NT2/D1 (cell line): ENCODE results near the gene CCDC97.

Source experiments
- DNase-seq: peaks from one replicate; pipeline ENCODE4 v3.0.0-alpha.2; 2011; ENCODE audit warnings: low read depth, low spot score
- H3K27me3 ChIP-seq: 2 replicates; pipeline ENCODE4 v1.6.0; 2011; ENCODE audit warnings: mild to moderate bottlenecking; ENCODE audit not compliant: insufficient read length, insufficient read depth
- H3K36me3 ChIP-seq: 2 replicates; pipeline ENCODE4 v1.6.1; 2011; ENCODE audit warnings: mild to moderate bottlenecking, low read length, mixed read lengths; ENCODE audit not compliant: insufficient read depth, insufficient read length
- H3K4me1 ChIP-seq: 2 replicates; pipeline ENCODE4 v1.5.1; 2011; ENCODE audit not compliant: insufficient read depth, insufficient read length
- H3K4me3 ChIP-seq: 2 replicates; pipeline ENCODE4 v1.5.1; 2011; ENCODE audit warnings: low read depth; ENCODE audit not compliant: insufficient read length
- H3K9ac ChIP-seq: 2 replicates; pipeline ENCODE4 v1.6.0; 2011; ENCODE audit warnings: low read depth; ENCODE audit not compliant: insufficient read length
- H3K9me3 ChIP-seq: 2 replicates; pipeline ENCODE4 v1.5.1; 2011; ENCODE audit warnings: mild to moderate bottlenecking, low read length; ENCODE audit not compliant: insufficient read depth
- SUZ12 ChIP-seq: IDR thresholded peaks from 2 replicates; pipeline ENCODE4 v1.6.1; 2011; ENCODE audit not compliant: insufficient read length, insufficient read depth; ENCODE audit errors: extremely low read depth
- YY1 ChIP-seq: IDR thresholded peaks from 2 replicates; pipeline ENCODE4 v1.6.1; 2011; ENCODE audit not compliant: insufficient read length, insufficient read depth
- ZNF274 ChIP-seq: IDR thresholded peaks from 2 replicates; pipeline ENCODE4 v1.6.1; 2011; ENCODE audit warnings: mild to moderate bottlenecking, low read depth, low read length

The CCDC97 gene

DNA sequence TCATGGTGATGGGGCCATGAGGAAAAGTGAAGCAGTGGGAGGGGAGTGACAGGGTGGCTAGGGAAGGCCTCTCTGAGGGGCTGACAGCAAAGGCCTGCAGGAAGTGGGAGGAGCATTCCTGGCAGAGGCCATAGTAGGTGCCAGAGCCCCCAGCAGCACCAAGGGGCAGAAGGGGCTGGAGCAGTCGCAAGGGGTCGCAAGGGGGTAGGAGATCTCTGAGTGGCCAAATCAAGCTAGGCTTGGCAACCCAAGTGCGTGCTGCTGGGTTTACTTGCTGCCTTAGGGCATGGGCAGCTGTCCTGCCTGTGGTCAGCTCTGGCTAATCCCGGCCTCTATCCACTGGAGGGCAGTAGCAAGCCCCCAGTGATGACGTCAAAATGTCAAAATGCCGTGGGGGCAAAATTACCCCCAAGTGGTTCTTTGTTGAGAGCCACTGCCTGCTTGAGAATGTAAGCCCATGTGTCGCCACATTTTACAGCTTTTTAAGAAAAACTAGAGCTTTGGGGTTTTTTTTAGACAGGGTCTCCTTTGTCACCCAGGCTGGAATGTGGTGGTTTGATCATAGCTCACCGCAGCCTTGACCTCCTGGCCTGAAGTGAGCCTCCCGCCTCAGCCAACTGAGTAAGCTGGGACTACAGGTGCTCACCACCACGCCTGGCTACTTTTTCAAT is 11.8 kb downstream of the CCDC97 start:
- H3K4me3 ChIP-seq = no peak overlapping the region
- H3K27me3 ChIP-seq = no peaks in the 10 kb centered on the region
- peaks cover 42% of the 10 kb centered on the region for H3K4me1 ChIP-seq
- TF ChIP-seq YY1 (no peak), ZNF274 (no peak), SUZ12 (no peak)
- no peak overlapping the region for H3K9ac ChIP-seq
- H3K9me3 ChIP-seq = peaks cover under 1% of the 10 kb centered on the region; the same call in 1 of the 2 replicates
- H3K36me3 ChIP-seq = peaks cover 49% of the 10 kb centered on the region
- DNase-seq = no peak

DNA sequence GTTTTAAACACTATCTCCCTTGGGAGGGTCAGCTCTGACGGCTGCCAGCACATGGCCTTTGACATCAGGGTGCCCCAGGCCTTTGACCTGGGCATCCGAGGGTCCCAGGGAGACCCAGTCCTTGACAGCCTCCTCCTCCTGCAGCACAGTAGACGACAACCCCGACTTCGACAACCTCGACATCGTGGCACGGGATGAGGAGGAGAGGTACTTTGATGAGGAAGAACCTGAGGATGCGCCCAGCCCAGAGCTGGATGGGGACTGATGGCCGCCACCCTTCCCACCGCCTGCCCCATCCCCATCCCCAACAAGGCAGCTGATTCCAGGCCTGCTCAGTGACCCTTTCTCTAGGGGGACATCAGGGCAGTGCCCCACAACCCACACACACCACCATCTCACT is 12.5 kb downstream of the CCDC97 start:
- Histone ChIP-seq H3K27me3 (no peaks in the 10 kb centered on the region), H3K9ac (peak overlapping the region; percentile 70), H3K9me3 (no peaks in the 10 kb centered on the region), H3K4me1 (peaks cover 45% of the 10 kb centered on the region), H3K4me3 (no peak overlapping the region), H3K36me3 (peaks cover 42% of the 10 kb centered on the region)
- TF ChIP-seq SUZ12 = no peak
- no peak for DNase-seq

DNA sequence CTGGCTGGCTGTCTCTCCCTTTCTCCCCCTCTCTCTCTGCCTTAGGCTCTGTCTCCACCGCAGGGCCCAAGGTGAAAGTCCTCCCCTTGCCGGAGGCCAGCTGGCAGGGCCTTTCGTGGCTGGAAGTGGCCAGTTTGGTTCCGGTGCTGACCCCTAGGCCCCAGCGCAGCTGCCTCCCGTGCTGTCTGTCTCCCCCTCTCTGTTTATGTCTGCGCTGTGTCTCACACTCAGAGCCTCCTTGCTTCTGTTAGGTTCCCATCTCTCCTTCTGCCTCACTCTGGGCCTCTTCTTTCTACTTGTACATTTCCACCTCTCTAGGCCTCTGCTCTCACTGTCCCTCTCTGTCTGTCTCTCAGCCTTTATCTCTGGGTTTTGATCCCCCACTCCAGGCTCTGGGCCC is 13.1 kb downstream of the CCDC97 start:
- TF ChIP-seq YY1 (no peak), ZNF274 (no peak), SUZ12 (no peak)
- Histone ChIP-seq H3K27me3 (no peaks in the 10 kb centered on the region), H3K9ac (peak overlapping the region; percentile 70), H3K36me3 (peaks cover 45% of the 10 kb centered on the region), H3K4me3 (no peak overlapping the region), H3K4me1 (peaks cover 49% of the 10 kb centered on the region), H3K9me3 (no peaks in the 10 kb centered on the region)
- DNase-seq = no peak

DNA sequence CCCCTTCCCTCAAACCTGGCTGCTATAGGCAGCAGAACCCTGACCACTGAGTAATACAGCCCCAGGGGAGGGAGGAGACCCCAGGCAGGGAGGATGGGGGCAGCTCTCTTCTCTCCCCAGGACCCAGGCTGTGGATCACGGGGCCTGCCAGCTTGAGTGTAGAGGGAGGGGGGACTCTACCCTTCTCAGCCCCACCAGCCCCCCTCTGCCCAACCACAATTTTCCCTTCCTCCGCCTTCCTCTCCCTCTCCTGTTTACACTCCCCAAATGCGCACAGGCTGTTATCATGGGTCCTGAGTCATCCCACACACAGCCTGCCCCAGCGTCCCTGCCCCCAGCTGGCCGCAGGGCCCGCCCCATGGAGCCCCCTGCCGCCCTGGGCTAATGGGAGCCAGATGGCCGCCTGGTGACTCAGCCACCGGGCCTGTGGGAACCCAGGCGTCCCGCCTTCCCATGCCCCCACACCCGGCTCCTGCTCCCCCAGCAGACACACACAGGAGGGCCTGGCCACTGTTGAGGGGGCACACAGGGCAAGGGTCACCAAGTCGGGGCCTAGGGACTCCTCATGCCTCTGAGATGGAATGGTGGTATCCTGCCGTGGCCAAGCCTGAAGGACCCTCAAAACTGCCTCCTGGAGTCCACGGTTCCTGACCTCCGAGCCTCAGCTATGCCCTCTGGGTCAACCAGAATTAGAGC is 13.6 kb downstream of the CCDC97 start:
- Histone ChIP-seq H3K9ac (peak overlapping the region; percentile 70), H3K4me1 (peaks cover 49% of the 10 kb centered on the region), H3K27me3 (no peaks in the 10 kb centered on the region), H3K36me3 (peaks cover 48% of the 10 kb centered on the region), H3K4me3 (peak overlapping the region; percentile 0), H3K9me3 (no peaks in the 10 kb centered on the region)
- TF ChIP-seq ZNF274 = no peak
- no peak for TF ChIP-seq YY1
- TF ChIP-seq SUZ12 = no peak
- peak; percentile 50 for DNase-seq

DNA sequence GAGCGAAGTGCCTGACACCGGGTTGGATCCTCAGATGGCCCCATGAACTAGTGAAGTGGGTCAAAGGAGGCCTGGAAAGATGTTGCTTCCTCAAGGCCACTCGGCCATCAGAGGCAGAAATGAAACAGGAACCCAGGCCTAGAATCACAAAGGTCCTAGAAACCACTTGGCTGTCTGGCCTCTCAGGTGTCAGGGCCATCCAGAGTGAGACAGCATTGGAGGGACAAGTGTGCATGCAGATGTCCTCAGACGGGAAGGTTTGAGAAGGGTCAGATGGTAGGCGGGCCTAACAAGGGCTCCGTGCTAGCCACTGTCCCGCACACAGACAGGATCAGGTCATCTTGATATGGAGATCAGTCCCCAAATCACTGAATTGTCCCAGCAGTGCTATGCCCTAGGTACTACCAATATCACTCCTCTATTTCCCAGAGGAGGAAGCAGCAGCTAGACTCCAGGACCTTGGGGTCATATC is 14.3 kb downstream of the CCDC97 start:
- no peaks in the 10 kb centered on the region for H3K27me3 ChIP-seq
- H3K36me3 ChIP-seq = peaks cover 45% of the 10 kb centered on the region
- H3K4me3 ChIP-seq = no peak overlapping the region
- peaks cover 42% of the 10 kb centered on the region for H3K4me1 ChIP-seq
- DNase-seq = no peak
- peak overlapping the region; percentile 34 for H3K9ac ChIP-seq
- no peaks in the 10 kb centered on the region for H3K9me3 ChIP-seq
- TF ChIP-seq SUZ12 (no peak), YY1 (no peak), ZNF274 (no peak)

DNA sequence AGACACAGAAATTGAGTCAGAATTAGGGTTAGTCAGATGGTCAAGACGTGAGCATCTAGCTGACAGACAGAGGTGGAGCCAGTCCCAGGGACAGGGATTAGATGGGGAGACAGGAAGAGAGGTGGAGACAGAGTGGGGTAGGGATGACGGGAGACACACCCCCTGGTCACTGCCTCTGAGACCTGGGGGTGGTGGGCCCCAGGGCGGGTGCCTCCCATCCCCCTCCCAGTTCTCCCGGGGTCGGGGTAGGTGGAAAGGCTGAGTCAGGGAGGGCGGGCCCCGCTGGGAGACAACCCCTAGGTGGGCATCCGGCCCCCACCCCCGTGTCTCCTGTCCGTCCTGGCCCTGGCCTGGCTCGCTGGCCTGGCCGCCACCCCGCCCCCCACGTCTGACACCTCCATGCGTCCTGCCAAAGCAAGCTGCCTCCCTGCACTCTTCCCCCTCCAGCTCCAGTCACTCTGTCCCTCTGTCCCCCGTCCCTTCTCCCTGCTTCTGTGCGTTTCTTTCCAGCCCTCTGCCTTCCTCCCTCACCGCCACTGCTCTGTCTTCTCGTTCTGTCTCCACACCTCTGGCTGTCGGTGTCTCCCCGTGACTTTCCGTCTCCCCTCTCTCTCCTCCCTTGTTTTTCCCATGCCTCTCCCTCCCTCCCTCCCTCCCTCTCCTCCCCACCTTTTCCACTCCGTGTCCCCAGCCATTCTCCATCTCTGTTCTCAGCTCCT is 15.1 kb downstream of the CCDC97 start:
- DNase-seq = no peak
- peaks cover 37% of the 10 kb centered on the region for H3K36me3 ChIP-seq
- H3K9ac ChIP-seq = peak overlapping the region; percentile 79
- peaks cover 41% of the 10 kb centered on the region for H3K4me1 ChIP-seq
- H3K4me3 ChIP-seq = peak overlapping the region; percentile 1
- no peaks in the 10 kb centered on the region for H3K9me3 ChIP-seq
- no peaks in the 10 kb centered on the region for H3K27me3 ChIP-seq
- TF ChIP-seq ZNF274 (no peak), YY1 (no peak), SUZ12 (no peak)

DNA sequence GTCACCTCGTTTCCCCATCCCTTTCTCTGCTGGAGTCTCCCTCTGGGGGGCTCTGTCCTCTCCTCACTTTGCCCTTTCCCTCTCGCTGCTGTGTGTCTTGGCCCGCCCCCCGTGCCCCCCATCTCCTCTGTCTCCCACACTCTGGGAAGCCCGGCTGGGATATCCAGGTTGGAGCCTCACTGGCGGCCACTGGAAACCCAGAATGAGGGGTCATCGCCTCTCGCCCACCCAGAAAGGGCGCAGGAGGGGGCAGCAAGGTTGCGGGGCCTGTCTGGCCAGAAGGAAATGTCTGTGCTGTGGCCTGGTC is 15.6 kb downstream of the CCDC97 start:
- peak overlapping the region; percentile 79 for H3K9ac ChIP-seq
- H3K4me1 ChIP-seq = peaks cover 41% of the 10 kb centered on the region
- peak overlapping the region; percentile 1 for H3K4me3 ChIP-seq
- TF ChIP-seq ZNF274 (no peak), SUZ12 (no peak), YY1 (no peak)
- H3K36me3 ChIP-seq = peaks cover 35% of the 10 kb centered on the region
- no peak for DNase-seq
- no peaks in the 10 kb centered on the region for H3K9me3 ChIP-seq
- H3K27me3 ChIP-seq = no peaks in the 10 kb centered on the region
